IgD-negative memory B cell (primary cell): ENCODE measurements around the gene DNAH7. TPM values are rescaled to one million over a fixed set of nuclear protein-coding genes. Genes with fewer than 3 reads are reported as not detected.

Experiments used
- H3K27ac Mint-ChIP-seq, 3 donors: one replicate each; pipeline ENCODE4 v1.8.0; 2020 to 2022; ENCODE audit warnings: mild to moderate bottlenecking in 3 of 3, mixed read lengths in 3 of 3, moderate library complexity in 1 of 3
- H3K27me3 Mint-ChIP-seq: one replicate; pipeline ENCODE4 v1.8.0; 2021; ENCODE audit warnings: mixed read lengths
- H3K36me3 Mint-ChIP-seq: one replicate; pipeline ENCODE4 v1.8.0; 2020; ENCODE audit warnings: mild to moderate bottlenecking, mixed read lengths
- H3K4me1 Mint-ChIP-seq, 3 donors: one replicate each; pipeline ENCODE4 v1.8.0; 2020 to 2022; ENCODE audit warnings: mixed read lengths in 3 of 3, mild to moderate bottlenecking in 1 of 3
- H3K4me3 Mint-ChIP-seq, 4 donors: one replicate each; pipeline ENCODE4 v1.8.0; 2020 to 2022; ENCODE audit warnings: mild to moderate bottlenecking in 4 of 4, mixed read lengths in 4 of 4, moderate library complexity in 3 of 4
- H3K9me3 Mint-ChIP-seq, 3 donors: one replicate each; pipeline ENCODE4 v1.8.0; 2020 to 2021; ENCODE audit warnings: mixed read lengths in 3 of 3, mild to moderate bottlenecking in 1 of 3
- polyA plus RNA-seq: library from polyadenylated mRNA; unstranded; fragments of 300-500 nt; fragmentation: Illumina TruSeq; gene quantifications from one replicate; pipeline ENCODE4 v1.2.3, GENCODE V29; 2021

The DNAH7 gene
- polyA plus RNA-seq, 1 donor from 2014 or later = 0.11 TPM

GRCh38 chr2:195838002-195838401, 230.6 kb downstream of the DNAH7 start:
- H3K4me1 Mint-ChIP-seq = peaks cover 0 to 10% (median 6%) of the 10 kb centered on the region in 3 donors
- H3K27ac Mint-ChIP-seq = no peak overlapping the region
- peaks cover 2% of the 10 kb centered on the region for H3K36me3 Mint-ChIP-seq
- peaks cover 4% of the 10 kb centered on the region for H3K27me3 Mint-ChIP-seq
- peaks cover 0 to 7% (median 0%) of the 10 kb centered on the region in 3 donors for H3K9me3 Mint-ChIP-seq
- no peak overlapping the region for H3K4me3 Mint-ChIP-seq

GRCh38 chr2:195836002-195836401, 232.6 kb downstream of the DNAH7 start:
- H3K27ac Mint-ChIP-seq = no peak overlapping the region
- peaks cover 0 to 2% (median 0%) of the 10 kb centered on the region in 3 donors for H3K4me1 Mint-ChIP-seq
- H3K36me3 Mint-ChIP-seq = peaks cover 2% of the 10 kb centered on the region
- peaks cover 0 to 7% (median 0%) of the 10 kb centered on the region in 3 donors for H3K9me3 Mint-ChIP-seq
- no peaks in the 10 kb centered on the region for H3K27me3 Mint-ChIP-seq
- no peak overlapping the region for H3K4me3 Mint-ChIP-seq

GRCh38 chr2:195834836-195835235, 233.8 kb downstream of the DNAH7 start:
- Mint-ChIP-seq H3K27ac (no peak overlapping the region), H3K27me3 (no peaks in the 10 kb centered on the region), H3K36me3 (peaks cover 2% of the 10 kb centered on the region), H3K9me3 (peaks cover 0 to 3% (median 0%) of the 10 kb centered on the region in 3 donors), H3K4me3 (no peak overlapping the region), H3K4me1 (no peaks in the 10 kb centered on the region)

GRCh38 chr2:195830968-195831950, 237.4 kb downstream of the DNAH7 start:
- Mint-ChIP-seq H3K27ac (no peak overlapping the region), H3K4me1 (no peaks in the 10 kb centered on the region), H3K27me3 (peaks cover 2% of the 10 kb centered on the region), H3K36me3 (no peaks in the 10 kb centered on the region), H3K9me3 (no peaks in the 10 kb centered on the region), H3K4me3 (no peak overlapping the region)

GRCh38 chr2:195824478-195824877, 244.2 kb downstream of the DNAH7 start:
- Mint-ChIP-seq H3K36me3 (no peaks in the 10 kb centered on the region), H3K27ac (no peak overlapping the region), H3K4me3 (no peak overlapping the region), H3K9me3 (no peaks in the 10 kb centered on the region), H3K27me3 (peaks cover 2% of the 10 kb centered on the region), H3K4me1 (peaks cover 0 to 1% (median 0%) of the 10 kb centered on the region in 3 donors)

GRCh38 chr2:195823206-195823605, 245.4 kb downstream of the DNAH7 start:
- Mint-ChIP-seq H3K4me3 (no peak overlapping the region), H3K9me3 (no peaks in the 10 kb centered on the region), H3K4me1 (peaks cover 0 to 2% (median 0%) of the 10 kb centered on the region in 3 donors), H3K27me3 (no peaks in the 10 kb centered on the region), H3K27ac (no peak overlapping the region), H3K36me3 (no peaks in the 10 kb centered on the region)

GRCh38 chr2:195821566-195821932, 247.1 kb downstream of the DNAH7 start:
- no peaks in the 10 kb centered on the region for H3K9me3 Mint-ChIP-seq
- no peak overlapping the region for H3K27ac Mint-ChIP-seq
- H3K27me3 Mint-ChIP-seq = no peaks in the 10 kb centered on the region
- peaks cover 0 to 2% (median 0%) of the 10 kb centered on the region in 3 donors for H3K4me1 Mint-ChIP-seq
- no peaks in the 10 kb centered on the region for H3K36me3 Mint-ChIP-seq
- H3K4me3 Mint-ChIP-seq = no peak overlapping the region

GRCh38 chr2:195820867-195821565, 247.6 kb downstream of the DNAH7 start:
- no peaks in the 10 kb centered on the region for H3K27me3 Mint-ChIP-seq
- H3K9me3 Mint-ChIP-seq = no peaks in the 10 kb centered on the region
- H3K4me1 Mint-ChIP-seq = peaks cover 0 to 2% (median 0%) of the 10 kb centered on the region in 3 donors
- H3K4me3 Mint-ChIP-seq = no peak overlapping the region
- H3K36me3 Mint-ChIP-seq = no peaks in the 10 kb centered on the region
- H3K27ac Mint-ChIP-seq = no peak overlapping the region

- Mint-ChIP-seq H3K36me3 (no peaks in the 10 kb centered on the region), H3K27me3 (no peaks in the 10 kb centered on the region), H3K4me1 (peaks cover 0 to 2% (median 0%) of the 10 kb centered on the region in 3 donors), H3K9me3 (no peaks in the 10 kb centered on the region), H3K4me3 (no peak overlapping the region), H3K27ac (no peak overlapping the region)
Observed at GRCh38 chr2:195820373-195820772, 248.3 kb downstream of the DNAH7 start.

- Mint-ChIP-seq H3K27ac (no peak overlapping the region), H3K4me3 (no peak overlapping the region), H3K4me1 (peaks cover 0 to 2% (median 0%) of the 10 kb centered on the region in 3 donors), H3K27me3 (no peaks in the 10 kb centered on the region), H3K9me3 (no peaks in the 10 kb centered on the region), H3K36me3 (no peaks in the 10 kb centered on the region)
Observed at GRCh38 chr2:195819276-195819675, 249.4 kb downstream of the DNAH7 start.

- Mint-ChIP-seq H3K27me3 (no peaks in the 10 kb centered on the region), H3K36me3 (no peaks in the 10 kb centered on the region), H3K4me3 (no peak overlapping the region), H3K4me1 (peaks cover 0 to 2% (median 0%) of the 10 kb centered on the region in 3 donors), H3K27ac (peak overlapping the region in 1 of 3 donors; percentile 10), H3K9me3 (no peaks in the 10 kb centered on the region)
Observed at GRCh38 chr2:195818526-195818925, 250.1 kb downstream of the DNAH7 start.

- Mint-ChIP-seq H3K27ac (no peak overlapping the region), H3K9me3 (no peaks in the 10 kb centered on the region), H3K27me3 (no peaks in the 10 kb centered on the region), H3K36me3 (no peaks in the 10 kb centered on the region), H3K4me1 (peaks cover 0 to 2% (median 0%) of the 10 kb centered on the region in 3 donors), H3K4me3 (no peak overlapping the region)
Observed at GRCh38 chr2:195818106-195818505, 250.5 kb downstream of the DNAH7 start.

- peaks cover 1% of the 10 kb centered on the region for H3K27me3 Mint-ChIP-seq
- H3K4me1 Mint-ChIP-seq = peaks cover 0 to 4% (median 0%) of the 10 kb centered on the region in 3 donors
- H3K27ac Mint-ChIP-seq = no peak overlapping the region
- H3K4me3 Mint-ChIP-seq = no peak overlapping the region
- H3K36me3 Mint-ChIP-seq = no peaks in the 10 kb centered on the region
- H3K9me3 Mint-ChIP-seq = peaks cover 0 to 2% (median 0%) of the 10 kb centered on the region in 3 donors
Observed at GRCh38 chr2:195815083-195815482, 253.6 kb downstream of the DNAH7 start.

GRCh38 chr2:195813421-195813820, 255.2 kb downstream of the DNAH7 start:
- H3K27ac Mint-ChIP-seq = no peak overlapping the region
- H3K27me3 Mint-ChIP-seq = peaks cover 1% of the 10 kb centered on the region
- H3K9me3 Mint-ChIP-seq = peaks cover 0 to 2% (median 0%) of the 10 kb centered on the region in 3 donors
- no peaks in the 10 kb centered on the region for H3K36me3 Mint-ChIP-seq
- peaks cover 0 to 1% (median 0%) of the 10 kb centered on the region in 3 donors for H3K4me1 Mint-ChIP-seq
- H3K4me3 Mint-ChIP-seq = no peak overlapping the region
